ENCODE results near the gene HNRNPAB. TPM values are rescaled to one million over a fixed set of nuclear protein-coding genes. Genes with fewer than 3 reads are reported as not detected.
"Not testable (repeated sequence)": the region's sequence is repeated elsewhere in the genome, so short reads cannot be mapped to it uniquely, and the experiment has no call there.

Gene HNRNPAB
- total and polyA plus RNA-seq, 8 donors: 24.5 to 61.6 (median 46.2) TPM

GRCh38 chr5:178225174-178225573, 20.8 kb downstream of the HNRNPAB start:
- Histone ChIP-seq H3K4me1 (peaks cover 0 to 1% (median 0%) of the 10 kb centered on the region in 3 donors), H3K27ac (no peak overlapping the region), H3K27me3 (no peaks in the 10 kb centered on the region), H3K4me3 (no peak overlapping the region), H3K9me3 (no peaks in the 10 kb centered on the region), H3K36me3 (no peaks in the 10 kb centered on the region)
- no peak for FAIRE-seq
- no peak for TF ChIP-seq CTCF (IDR thresholded peaks at IDR 0.05)
- ATAC-seq: no peak
- 90 to 91% methylated on average over 6 of the region's 6 CpGs for WGBS, 2 donors
- intact Hi-C loops (cut with DNase I): no loop called here
- DNase-seq: peak in 2 of 6 donors; percentile 30 to 35

GRCh38 chr5:178227138-178227659, 22.9 kb downstream of the HNRNPAB start:
- intact Hi-C loops (cut with DNase I): no loop called here
- TF ChIP-seq CTCF (IDR thresholded peaks at IDR 0.05): no peak
- H3K27ac ChIP-seq: no peak overlapping the region
- FAIRE-seq: no peak
- WGBS, 2 donors: 97 to 98% methylated on average over 4 of the region's 4 CpGs
- peaks cover 0 to 15% (median 8%) of the 10 kb centered on the region in 3 donors for H3K4me1 ChIP-seq
- H3K36me3 ChIP-seq: no peaks in the 10 kb centered on the region
- H3K4me3 ChIP-seq: no peak overlapping the region
- no peaks in the 10 kb centered on the region for H3K27me3 ChIP-seq
- peak in 2 of 6 donors; percentile 7 to 19 for DNase-seq
- ATAC-seq: no peak
- H3K9me3 ChIP-seq: no peaks in the 10 kb centered on the region

GRCh38 chr5:178227929-178228328, 23.6 kb downstream of the HNRNPAB start:
- WGBS, 2 donors: 85 to 95% methylated on average over 3 of the region's 3 CpGs

GRCh38 chr5:178228609-178229008, 24.3 kb downstream of the HNRNPAB start:
- no peak overlapping the region for H3K4me3 ChIP-seq
- H3K9me3 ChIP-seq: no peaks in the 10 kb centered on the region
- DNase-seq: peak in 2 of 6 donors; percentile 4 to 5
- no peak for FAIRE-seq
- no peak for ATAC-seq
- no peak overlapping the region for H3K27ac ChIP-seq
- no peaks in the 10 kb centered on the region for H3K36me3 ChIP-seq
- H3K4me1 ChIP-seq: peaks cover 0 to 15% (median 8%) of the 10 kb centered on the region in 3 donors
- no peak for TF ChIP-seq CTCF (IDR thresholded peaks at IDR 0.05)
- no peaks in the 10 kb centered on the region for H3K27me3 ChIP-seq
- intact Hi-C loops (cut with DNase I): no loop called here
- 94 to 95% methylated on average over 11 of the region's 11 CpGs for WGBS, 2 donors

More at GRCh38 chr5:178227929-178228328, 23.6 kb downstream of the HNRNPAB start:
- H3K27ac ChIP-seq: no peak overlapping the region
- no peaks in the 10 kb centered on the region for H3K27me3 ChIP-seq
- no peak for ATAC-seq
- no peaks in the 10 kb centered on the region for H3K9me3 ChIP-seq
- no peak for DNase-seq
- TF ChIP-seq CTCF (IDR thresholded peaks at IDR 0.05): no peak
- FAIRE-seq: no peak
- no peak overlapping the region for H3K4me3 ChIP-seq
- intact Hi-C loops (cut with DNase I): no loop called here
- H3K36me3 ChIP-seq: no peaks in the 10 kb centered on the region
- H3K4me1 ChIP-seq: peaks cover 0 to 15% (median 8%) of the 10 kb centered on the region in 3 donors

GRCh38 chr5:178229111-178229510, 24.8 kb downstream of the HNRNPAB start:
- H3K36me3 ChIP-seq; H3K27ac ChIP-seq; FAIRE-seq; H3K9me3 ChIP-seq; ATAC-seq; H3K4me3 ChIP-seq; intact Hi-C loops (cut with DNase I); H3K27me3 ChIP-seq: not testable (repeated sequence)
- DNase-seq: peak in 1 of 6 donors; percentile 23
- peaks cover 0 to 15% (median 8%) of the 10 kb centered on the region in 3 donors for H3K4me1 ChIP-seq
- 96 to 97% methylated on average over 13 of the region's 13 CpGs for WGBS, 2 donors
